NCI-H2081 treated with DMSO at 0.1 percent for 48 hours (cell line): Measurements from ENCODE around the gene FURIN.
"Not testable (repeated sequence)": the region's sequence is repeated elsewhere in the genome, so short reads cannot be mapped to it uniquely, and the experiment has no call there.

Experiments used
- DNase-seq: peaks from one replicate; lab custom pipeline; 2025; lab: John Stamatoyannopoulos, UW

FURIN gene

GRCh38 chr15:90870354-90871138 lies 2.2 kb downstream of the FURIN start:
- DNase-seq, result no peak

- no peak for DNase-seq
These were observed 2.8 kb downstream of the FURIN start for GRCh38 chr15:90871139-90871715.

- DNase-seq, result no peak
These were observed 3.5 kb downstream of the FURIN start for GRCh38 chr15:90871716-90872485.

GRCh38 chr15:90872486-90873184 lies 4.2 kb downstream of the FURIN start:
- no peak for DNase-seq

GRCh38 chr15:90873488-90873997 lies 5.2 kb downstream of the FURIN start:
- no peak for DNase-seq

- no peak for DNase-seq
These were observed 5.7 kb downstream of the FURIN start for GRCh38 chr15:90873998-90874605.

GRCh38 chr15:90874986-90875385 lies 6.6 kb downstream of the FURIN start:
- DNase-seq, result not testable (repeated sequence)

- DNase-seq, result no peak
These were observed 7.2 kb downstream of the FURIN start for GRCh38 chr15:90875549-90875981.

GRCh38 chr15:90876046-90876445 lies 7.7 kb downstream of the FURIN start:
- DNase-seq, result no peak

- DNase-seq, result no peak
These were observed 8.3 kb downstream of the FURIN start for GRCh38 chr15:90876512-90877170.

- no peak for DNase-seq
These were observed 8.9 kb downstream of the FURIN start for GRCh38 chr15:90877315-90877714.

- DNase-seq, result no peak
These were observed 9.6 kb downstream of the FURIN start for GRCh38 chr15:90877996-90878395.

GRCh38 chr15:90878660-90879059 lies 10.3 kb downstream of the FURIN start:
- no peak for DNase-seq

- DNase-seq, result no peak
These were observed 11.5 kb downstream of the FURIN start for GRCh38 chr15:90879730-90880366.

GRCh38 chr15:90880381-90881145 lies 12.2 kb downstream of the FURIN start:
- no peak for DNase-seq

GRCh38 chr15:90881181-90881977 lies 13.0 kb downstream of the FURIN start:
- DNase-seq, result no peak

- DNase-seq, result no peak
These were observed 13.8 kb downstream of the FURIN start for GRCh38 chr15:90881978-90882721.
